ENCODE data around the gene C1orf167. TPM values are rescaled to one million over a fixed set of nuclear protein-coding genes. Genes with fewer than 3 reads are reported as not detected.

C1orf167 gene
- total and polyA plus RNA-seq, 2 of the 8 experiments (the other 6 are each of a cell fraction or from before 2014, with no cell fraction given), result 0.70 to 1.3 TPM

DNA sequence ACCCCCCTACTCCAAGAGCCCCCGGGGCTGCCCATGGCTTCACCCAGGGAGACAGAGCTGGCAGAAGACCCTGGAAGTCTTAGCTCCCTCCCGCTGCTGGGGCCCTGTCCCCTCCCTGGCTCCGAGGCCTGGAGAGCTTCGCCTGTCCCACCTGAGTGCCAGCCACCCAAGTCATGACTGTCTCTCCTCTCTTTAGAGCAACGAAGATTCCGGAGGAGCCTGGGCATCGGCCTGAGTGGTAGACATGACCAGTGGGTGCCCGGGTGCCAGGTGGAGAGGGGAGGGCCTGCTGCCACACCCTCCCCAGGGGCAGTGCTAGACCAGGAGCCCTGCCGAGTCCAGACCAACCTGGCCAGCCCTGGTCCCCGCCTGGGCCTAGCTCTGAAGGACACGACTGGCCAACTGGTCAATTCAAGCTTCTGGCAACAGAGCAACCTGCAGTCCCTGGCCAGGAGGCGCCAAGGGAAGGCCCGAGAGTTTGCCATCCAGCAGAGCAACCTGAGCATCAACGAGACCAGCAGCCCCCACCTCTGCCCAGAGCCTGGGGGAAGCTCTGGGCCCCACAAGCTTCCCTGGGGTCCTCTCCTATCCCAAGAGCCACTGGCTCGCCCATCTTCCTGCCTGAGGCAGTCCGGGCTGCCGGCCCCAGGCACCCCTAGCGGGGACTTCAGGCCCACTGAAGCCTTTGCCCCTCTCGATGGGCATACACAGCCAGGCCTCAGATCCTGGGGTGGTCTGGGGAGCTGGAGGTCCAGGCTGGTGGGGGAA is 3.9 kb downstream of the C1orf167 start:
- Histone ChIP-seq H3K79me2 (ENCODE audit: control insufficient read depth in 1 of 2, insufficient read depth in 2 of 2, low read length in 2 of 2) (no peaks in the 10 kb centered on the region), H3K79me1 (ENCODE audit: low read depth, low read length) (no peaks in the 10 kb centered on the region), H3K4me3 (ENCODE audit: extremely low read depth in 1 of 4, insufficient read depth in 2 of 4, low read depth in 3 of 4, low read length in 4 of 4) (no peak overlapping the region), H2BK15ac (ENCODE audit: low read length) (no peak overlapping the region), H3K18ac (ENCODE audit: extremely low read depth, low read length) (no peak overlapping the region), H2BK5ac (ENCODE audit: low read depth, low read length) (no peak overlapping the region), H2BK20ac (ENCODE audit: low read length) (no peak overlapping the region), H3K4ac (replicated peaks; ENCODE audit: insufficient read length, low read depth, low read length) (no peak overlapping the region), H3K23ac (ENCODE audit: insufficient read length) (no peak overlapping the region), H3K56ac (replicated peaks; ENCODE audit: insufficient read length, low read depth, low read length) (no peak overlapping the region), H2BK12ac (ENCODE audit: low read depth, low read length) (no peak overlapping the region), H3K27ac (ENCODE audit: low read depth, low read length) (no peak overlapping the region), H3K14ac (ENCODE audit: insufficient read length) (no peak overlapping the region), H4K20me1 (replicated peaks in 1 of 2; ENCODE audit: control insufficient read depth in 1 of 2, insufficient read depth in 2 of 2, low read length in 2 of 2) (no peaks in the 10 kb centered on the region), H3K4me1 (replicated peaks in 1 of 4; ENCODE audit: control insufficient read depth in 3 of 4, insufficient read depth in 4 of 4, low read length in 3 of 4) (peaks cover 0 to 16% (median 10%) of the 10 kb centered on the region in 4 experiments; a peak in 6 of 7 replicates), H3K36me3 (ENCODE audit: control insufficient read depth in 2 of 4, insufficient read depth in 4 of 4, low read length in 3 of 4) (no peaks in the 10 kb centered on the region), H3K27me3 (replicated peaks in 1 of 4; ENCODE audit: control insufficient read depth in 3 of 4, extremely low read depth in 1 of 4, insufficient read depth in 3 of 4, low read length in 3 of 4) (peaks cover 7 to 33% (median 23%) of the 10 kb centered on the region in 4 experiments), H2AK5ac (ENCODE audit: low read depth, low read length) (no peak overlapping the region), H4K91ac (replicated peaks; ENCODE audit: insufficient read length, low read length) (no peak overlapping the region), H4K8ac (ENCODE audit: extremely low read depth, insufficient read depth, low read length) (no peak overlapping the region), H3K9ac (replicated peaks in 1 of 4; ENCODE audit: extremely low read depth in 1 of 4, low read depth in 3 of 4, low read length in 3 of 4) (no peak overlapping the region), H4K5ac (ENCODE audit: insufficient read length, low read depth, low read length) (no peak overlapping the region), H2AFZ (ENCODE audit: low read length) (no peak overlapping the region), H3K23me2 (ENCODE audit: low read depth, low read length) (peaks cover 3% of the 10 kb centered on the region; the same call in 1 of the 2 replicates), H3K9me3 (ENCODE audit: insufficient read depth in 2 of 2, low read depth in 1 of 2, low read length in 1 of 2) (peaks cover 0 to 5% of the 10 kb centered on the region in 2 experiments; a peak in 1 of 4 replicates), H3K4me2 (ENCODE audit: insufficient read depth in 1 of 2, low read depth in 2 of 2, low read length in 2 of 2) (no peak overlapping the region), H2BK120ac (replicated peaks; ENCODE audit: low read depth, low read length) (no peak overlapping the region)
- DNase-seq (ENCODE audit: low read depth in 1 of 2, low spot score in 2 of 2) (no peak), FAIRE-seq (no peak)
- CTCF ChIA-PET (ENCODE audit: partially characterized antibody), result interaction anchor here (0.5 to 3.4 kb wide), 5 partner anchors 14 to 57 kb away, joined by 3 to 21 read pairs (median 8); no protein-coding TSS in a partner anchor
- POLR2A ChIA-PET (ENCODE audit: partially characterized antibody), result interaction anchor here (0.6 to 4.3 kb wide), 3 partner anchors 13 to 125 kb away, joined by 3 to 21 read pairs (median 3); no protein-coding TSS in a partner anchor
- WGBS, 2 experiments (ENCODE audit: extremely low coverage in 1 of 2, insufficient coverage in 1 of 2, insufficient read length in 1 of 2, insufficient replicate concordance in 2 of 2, low coverage in 1 of 2, low lambda C conversion rate in 2 of 2, missing lambda C conversion rate in 1 of 2), result 85% methylated on average over 16 of the region's 19 CpGs; no CpG with 5 or more reads in 1 of the 2 experiments
- no peak for TF ChIP-seq RBBP5 (IDR thresholded peaks at IDR 0.05; ENCODE audit: borderline replicate concordance, low read depth, low read length)
